NOMO-1 treated with dmso at 0.1 percent for 144 hours (cell line): ENCODE data around the gene DZANK1.
"Not testable (repeated sequence)": the region's sequence is repeated elsewhere in the genome, so short reads cannot be mapped to it uniquely, and the experiment has no call there.

Experiments
- DNase-seq: peaks from one replicate; lab custom pipeline; 2025; ENCODE audit not compliant: unreplicated experiment; lab: John Stamatoyannopoulos, UW

Gene DZANK1

DNA sequence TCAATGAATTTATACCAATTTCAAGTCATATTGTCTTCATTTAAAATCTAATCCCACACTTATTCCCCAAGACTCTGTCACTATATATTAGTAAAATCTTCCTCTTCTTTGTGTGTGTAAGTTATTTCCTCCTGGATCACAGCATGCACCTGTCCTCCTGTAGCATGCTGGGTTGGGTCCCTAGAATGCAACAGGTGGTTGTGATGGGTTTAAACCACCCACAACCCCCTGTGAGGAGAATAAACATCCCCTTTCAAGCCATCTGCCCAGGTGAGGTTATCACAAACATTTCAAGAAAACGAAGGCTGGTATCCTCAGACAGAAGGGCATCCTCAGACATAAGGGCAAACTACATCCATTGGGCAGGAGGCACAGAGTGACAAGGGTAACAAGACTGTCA, 26.4 kb downstream of the DZANK1 start:
- DNase-seq, result no peak

- DNase-seq, result no peak
These were observed 30.0 kb downstream of the DZANK1 start for GRCh38 chr20:18436847-18437246.

DNA sequence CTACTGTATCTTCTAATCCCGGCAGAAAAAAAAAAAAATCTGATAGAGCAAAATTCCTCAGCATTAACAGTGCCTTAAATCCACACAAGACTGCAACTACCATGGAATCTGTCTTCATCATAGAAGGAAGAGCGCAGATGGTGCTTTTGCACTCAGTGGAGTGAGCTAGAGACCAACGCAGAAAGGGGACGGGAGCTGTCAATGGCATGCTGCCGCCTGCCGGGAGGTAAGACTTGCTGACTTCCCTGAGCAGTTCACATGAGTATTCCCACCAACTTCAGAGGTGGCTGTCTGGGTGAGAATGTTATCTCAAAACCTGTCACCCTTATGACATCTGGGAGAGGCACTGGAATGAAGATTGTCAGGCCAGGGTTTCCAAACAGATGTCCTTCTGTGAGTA, 35.6 kb downstream of the DZANK1 start:
- no peak for DNase-seq

- DNase-seq, result no peak
These were observed 36.5 kb downstream of the DZANK1 start for GRCh38 chr20:18430172-18430826.

DNA sequence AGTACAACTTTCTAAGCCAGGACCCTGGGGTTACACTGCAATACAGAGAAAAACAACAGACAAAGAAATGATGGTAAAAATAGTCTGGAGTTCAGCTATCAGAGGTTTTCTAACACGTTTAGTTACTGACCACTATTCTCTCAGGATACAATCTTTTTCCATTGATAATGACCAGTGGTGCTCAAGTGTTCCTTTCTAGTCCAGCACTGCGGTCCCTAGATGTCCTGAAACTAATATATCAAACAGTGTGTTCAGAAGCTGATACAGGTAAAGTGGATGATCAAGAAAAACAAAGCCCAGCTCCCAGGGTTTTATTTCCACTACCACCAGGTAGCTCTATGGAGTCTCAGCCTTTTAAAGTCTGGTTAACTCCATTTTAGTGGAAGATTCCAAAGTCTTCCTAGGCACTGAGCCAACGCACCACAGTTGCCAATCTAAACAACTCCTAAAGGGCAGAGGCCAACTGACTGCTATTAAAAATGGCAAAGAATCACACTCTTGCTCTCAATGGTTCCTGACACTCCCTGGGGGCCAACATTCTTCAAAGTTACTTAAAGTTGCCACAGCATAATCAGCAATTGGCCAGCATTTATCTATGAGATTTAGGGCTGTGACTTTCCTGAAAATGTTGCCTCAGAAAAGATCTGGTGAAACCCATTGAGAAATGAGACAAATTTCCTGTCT, 38.2 kb downstream of the DZANK1 start:
- DNase-seq, result no peak

DNA sequence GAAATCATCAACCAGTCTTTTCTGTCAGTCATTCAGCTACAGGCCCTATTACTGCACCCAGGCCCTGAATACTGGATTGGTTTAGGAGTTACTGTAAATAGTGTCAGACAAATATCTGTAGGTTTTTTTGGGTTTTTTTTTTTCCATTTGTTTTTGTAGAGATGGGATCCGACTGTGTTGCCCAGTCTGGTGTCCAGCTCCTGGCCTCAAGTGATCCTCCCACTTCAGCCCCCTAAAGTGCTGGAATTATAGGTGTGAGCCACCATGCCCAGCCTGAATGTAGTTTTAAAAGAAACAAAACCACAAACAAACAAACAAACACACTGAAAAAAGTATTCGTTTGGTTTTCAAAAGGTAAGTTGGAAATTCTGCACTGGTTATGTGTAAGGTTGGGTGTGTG, 39.6 kb downstream of the DZANK1 start:
- no peak for DNase-seq

- DNase-seq, result no peak
These were observed 45.2 kb downstream of the DZANK1 start for GRCh38 chr20:18421608-18422007.

- no peak for DNase-seq
These were observed 50.3 kb downstream of the DZANK1 start for GRCh38 chr20:18416486-18416885.

- DNase-seq, result no peak
These were observed 52.7 kb downstream of the DZANK1 start for GRCh38 chr20:18414140-18414539.

DNA sequence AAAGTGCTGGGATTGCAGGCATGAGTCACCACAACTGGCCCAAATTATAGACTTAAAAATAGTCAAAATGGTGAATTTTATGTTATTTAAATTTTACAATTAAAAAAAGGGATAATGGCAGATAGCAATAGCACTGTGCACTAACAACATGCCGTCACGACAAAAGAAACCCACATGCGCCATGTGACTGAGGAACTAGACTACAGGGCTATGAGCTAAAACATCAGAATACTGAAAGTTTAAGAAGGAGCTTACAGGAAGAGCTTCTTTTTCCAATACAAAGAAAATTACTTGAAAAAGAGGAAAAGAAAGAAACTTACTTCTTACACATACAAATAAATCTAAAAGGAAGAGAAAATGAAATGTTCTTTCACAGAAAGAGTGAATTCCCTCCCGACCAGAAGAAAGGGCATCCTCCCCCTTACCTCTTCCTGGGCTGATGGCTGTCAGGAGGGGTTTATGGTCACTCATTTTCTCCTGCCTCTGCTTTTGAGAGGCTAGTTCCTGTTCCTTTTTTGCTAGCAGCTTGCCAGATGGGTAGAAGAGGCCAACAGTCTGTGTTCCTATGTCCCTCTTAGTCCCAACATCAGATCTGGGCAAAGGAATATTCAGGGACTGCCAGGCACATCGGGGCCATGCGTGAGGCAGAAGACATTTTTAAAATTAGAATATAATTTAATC, 54.5 kb downstream of the DZANK1 start:
- peak; percentile 70 for DNase-seq

GRCh38 chr20:18405826-18406225, 61.0 kb downstream of the DZANK1 start:
- DNase-seq, result no peak

DNA sequence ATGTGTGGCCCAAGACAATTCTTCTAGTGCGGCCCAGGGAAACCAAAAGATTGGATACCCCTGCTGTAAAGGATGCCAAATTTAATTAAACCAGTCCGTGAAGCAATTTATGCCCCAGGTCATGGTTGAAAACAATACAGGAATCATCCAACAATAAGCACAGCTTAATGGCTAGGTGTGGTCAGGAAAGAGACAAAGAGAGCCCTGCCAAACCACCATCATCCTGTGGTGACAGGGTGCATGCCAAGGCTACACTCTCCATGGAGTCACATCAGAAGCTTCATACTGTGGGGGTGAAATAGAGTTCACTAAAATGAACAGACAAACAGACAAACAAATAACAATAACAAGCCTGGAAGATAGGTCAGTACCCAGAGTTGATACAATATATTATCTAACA, 62.7 kb downstream of the DZANK1 start:
- DNase-seq, result no peak

DNA sequence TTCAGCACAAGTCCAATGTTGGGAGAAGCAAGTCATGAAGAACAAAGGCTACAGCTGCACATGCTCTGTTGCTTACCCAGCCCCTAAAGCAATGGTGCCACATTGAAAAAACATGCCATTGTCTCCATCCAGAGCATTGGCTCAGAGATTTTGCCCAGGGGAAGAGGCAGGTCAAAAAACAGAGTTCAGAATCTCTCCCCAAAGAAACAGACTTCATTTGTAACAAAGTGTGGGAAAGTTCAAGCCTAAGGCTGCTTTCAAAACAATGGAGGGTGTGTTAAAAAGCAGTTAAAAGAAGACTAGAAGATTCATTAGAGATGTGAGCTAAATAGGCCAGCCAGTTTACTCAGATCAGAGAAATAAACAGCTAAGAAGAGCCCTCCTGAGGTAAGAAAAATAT, 63.6 kb downstream of the DZANK1 start:
- no peak for DNase-seq

GRCh38 chr20:18401305-18401704, 65.5 kb downstream of the DZANK1 start:
- DNase-seq, result no peak

DNA sequence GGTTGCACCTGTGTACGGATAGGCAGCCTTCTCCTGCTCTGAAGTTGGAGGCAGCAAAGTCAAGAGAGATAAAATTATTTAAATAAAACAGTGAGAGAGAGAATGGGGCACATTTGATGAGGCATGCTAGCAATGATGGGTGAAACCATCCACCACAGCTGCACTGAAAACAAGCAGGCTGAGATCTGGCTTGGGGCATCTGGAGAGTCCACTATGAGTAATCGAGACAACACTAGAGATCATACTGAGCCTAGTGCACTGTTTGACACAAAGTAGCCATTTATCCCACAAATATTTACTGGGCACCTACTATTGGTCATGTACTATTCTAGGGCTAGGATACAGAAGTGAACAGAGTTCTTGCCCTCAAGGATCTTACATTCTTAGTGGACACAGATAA, 66.4 kb downstream of the DZANK1 start:
- no peak for DNase-seq

GRCh38 chr20:18398713-18399112, 68.1 kb downstream of the DZANK1 start:
- not testable (repeated sequence) for DNase-seq

DNA sequence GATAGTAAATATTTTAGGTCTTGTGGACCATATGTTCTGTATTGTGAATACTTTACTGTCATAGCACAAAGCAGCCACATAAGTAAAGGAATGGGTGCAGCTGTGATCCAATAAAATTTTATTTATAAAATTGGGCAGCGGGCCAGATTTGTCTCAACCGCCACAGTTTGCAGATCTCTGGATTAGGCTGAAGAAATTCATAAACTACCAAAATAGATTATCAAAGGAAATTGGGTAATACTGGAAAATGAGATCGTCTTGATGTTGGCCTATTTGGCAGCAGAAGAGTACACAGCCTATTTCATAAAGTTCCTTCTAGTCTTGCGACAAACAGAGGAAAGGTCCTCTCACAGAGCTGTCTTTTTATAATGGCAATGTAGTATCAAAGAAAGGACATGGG, 69.8 kb downstream of the DZANK1 start:
- peak; percentile 71 for DNase-seq

GRCh38 chr20:18395544-18395943, 71.3 kb downstream of the DZANK1 start:
- peak; percentile 71 for DNase-seq

- no peak for DNase-seq
These were observed 72.5 kb downstream of the DZANK1 start for GRCh38 chr20:18394363-18394762.

DNA sequence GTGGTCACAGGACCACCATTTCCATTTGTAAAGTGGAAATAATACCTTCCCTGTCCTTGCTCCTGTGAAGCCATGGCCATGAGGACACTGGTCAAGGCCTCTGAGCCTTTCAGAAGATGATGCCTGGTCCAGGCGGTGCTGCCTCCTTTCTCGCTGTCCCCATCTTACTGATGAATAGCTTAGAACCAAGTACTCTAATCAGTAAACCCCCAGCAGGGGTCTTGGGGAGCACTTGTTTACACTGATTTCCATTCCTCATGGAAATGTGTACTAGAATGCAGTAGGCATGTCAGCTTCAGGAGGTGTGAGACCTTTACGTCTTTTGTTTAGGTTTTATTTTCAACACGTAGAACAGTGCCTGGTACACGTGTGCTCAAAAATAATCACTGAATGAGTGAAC, 75.1 kb downstream of the DZANK1 start:
- no peak for DNase-seq

DNA sequence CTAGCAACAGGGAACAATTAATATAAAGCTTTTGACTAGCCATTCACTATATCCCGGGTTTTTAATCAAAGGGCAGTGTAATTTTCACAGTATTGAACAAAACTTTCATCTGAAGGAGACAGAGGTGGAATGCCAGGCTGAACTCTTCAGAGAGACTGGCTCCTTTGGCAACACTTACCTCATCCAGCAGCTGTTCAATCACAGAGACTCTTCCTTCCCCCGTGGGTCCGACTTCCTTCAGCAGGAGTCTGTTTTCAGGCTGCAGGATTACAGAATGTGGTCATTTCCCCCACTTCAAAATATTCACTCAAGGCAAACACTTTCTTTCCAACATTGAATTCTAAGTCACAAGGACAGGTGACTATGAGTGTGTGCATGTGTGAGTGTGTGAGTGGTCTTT, 76.6 kb downstream of the DZANK1 start:
- no peak for DNase-seq

GRCh38 chr20:18388860-18389259, 78.0 kb downstream of the DZANK1 start:
- no peak for DNase-seq
